CD1c-positive myeloid dendritic cell (primary cell): ENCODE data around the gene IDH3B.
"Not testable (repeated sequence)": the region's sequence is repeated elsewhere in the genome, so short reads cannot be mapped to it uniquely, and the experiment has no call there.

ENCODE experiments used
- DNase-seq: peaks from one replicate; pipeline ENCODE4 v3.0.0-alpha.2; 2016; ENCODE audit errors: extremely low spot score

IDH3B gene

GRCh38 chr20:2663887-2664719 is at the start of gene IDH3B:
Gene IDH3B, minus strand, starts transcription at chr20:2664216. Its CDS starts 28 bp downstream, at chr20:2664188.
- peak; percentile 97 for DNase-seq

DNA sequence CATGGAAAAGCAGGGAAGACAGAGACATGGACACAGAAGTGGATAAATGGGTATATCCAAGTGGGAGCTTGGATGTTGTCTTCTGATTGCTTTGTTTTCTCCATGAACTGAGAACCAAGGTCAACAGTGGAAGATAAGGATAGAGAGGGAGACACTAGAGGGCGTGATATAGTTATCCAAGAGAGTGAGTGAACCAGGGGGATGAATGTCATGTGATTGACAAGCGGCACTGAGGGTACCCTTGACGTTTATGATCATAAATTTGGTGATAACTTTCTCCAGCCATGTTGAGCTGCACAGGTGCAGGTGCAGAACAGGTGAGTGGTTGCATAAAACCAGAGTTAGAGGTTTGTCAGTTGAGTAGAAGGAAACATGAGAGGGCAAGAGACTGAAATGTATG is 49.3 kb upstream of the IDH3B start:
- DNase-seq = peak; percentile 32

GRCh38 chr20:2709205-2709981 is 45.4 kb upstream of the IDH3B start:
- DNase-seq = no peak

DNA sequence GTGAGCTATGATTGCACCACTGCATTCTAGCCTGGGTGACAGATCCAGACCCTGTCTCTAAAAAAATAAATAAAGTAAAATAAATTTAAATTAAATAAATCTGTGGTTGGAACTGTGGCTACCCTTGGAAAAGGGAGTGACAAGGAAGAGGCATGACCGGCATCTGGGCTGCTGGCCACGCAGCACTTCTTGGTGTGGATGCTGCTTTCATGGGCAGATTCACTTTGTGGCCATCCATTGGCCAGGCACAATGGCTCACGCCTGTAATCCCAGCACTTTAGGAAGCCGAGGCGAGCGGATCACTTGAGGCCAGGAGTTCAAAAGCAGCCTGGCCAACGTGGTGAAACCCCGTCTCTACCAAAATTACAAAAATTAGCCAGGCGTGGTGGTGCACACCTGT is 44.6 kb upstream of the IDH3B start:
- no peak for DNase-seq

GRCh38 chr20:2708073-2708415 is 44.0 kb upstream of the IDH3B start:
- no peak for DNase-seq

- no peak for DNase-seq
These were observed 43.5 kb upstream of the IDH3B start for GRCh38 chr20:2707353-2708072.

- DNase-seq = peak; percentile 1
These were observed 42.8 kb upstream of the IDH3B start for GRCh38 chr20:2706688-2707352.

- DNase-seq = no peak
These were observed 42.1 kb upstream of the IDH3B start for GRCh38 chr20:2705931-2706645.

GRCh38 chr20:2703716-2704475 is 39.9 kb upstream of the IDH3B start:
- DNase-seq = no peak

DNA sequence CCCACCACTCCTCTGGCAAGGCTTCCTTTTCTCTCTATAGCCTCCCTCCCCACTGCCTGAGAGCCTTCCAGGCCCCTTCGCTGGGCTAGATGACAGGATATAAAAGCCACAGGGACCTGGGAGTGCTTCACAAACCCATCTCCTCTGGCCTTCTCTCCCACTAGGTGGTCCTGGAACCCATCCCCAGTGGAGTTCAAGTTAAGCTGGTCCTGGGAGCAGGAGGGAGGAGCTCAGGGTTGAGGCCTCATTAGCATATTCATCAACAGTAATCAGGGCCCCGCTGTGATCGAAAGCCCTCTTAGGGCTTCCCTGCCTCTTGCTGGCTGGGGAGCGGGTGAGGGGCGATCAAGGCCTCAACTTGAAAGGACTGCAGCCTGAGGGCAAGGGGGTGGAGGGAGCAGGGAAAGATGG is 37.7 kb upstream of the IDH3B start:
- no peak for DNase-seq

DNA sequence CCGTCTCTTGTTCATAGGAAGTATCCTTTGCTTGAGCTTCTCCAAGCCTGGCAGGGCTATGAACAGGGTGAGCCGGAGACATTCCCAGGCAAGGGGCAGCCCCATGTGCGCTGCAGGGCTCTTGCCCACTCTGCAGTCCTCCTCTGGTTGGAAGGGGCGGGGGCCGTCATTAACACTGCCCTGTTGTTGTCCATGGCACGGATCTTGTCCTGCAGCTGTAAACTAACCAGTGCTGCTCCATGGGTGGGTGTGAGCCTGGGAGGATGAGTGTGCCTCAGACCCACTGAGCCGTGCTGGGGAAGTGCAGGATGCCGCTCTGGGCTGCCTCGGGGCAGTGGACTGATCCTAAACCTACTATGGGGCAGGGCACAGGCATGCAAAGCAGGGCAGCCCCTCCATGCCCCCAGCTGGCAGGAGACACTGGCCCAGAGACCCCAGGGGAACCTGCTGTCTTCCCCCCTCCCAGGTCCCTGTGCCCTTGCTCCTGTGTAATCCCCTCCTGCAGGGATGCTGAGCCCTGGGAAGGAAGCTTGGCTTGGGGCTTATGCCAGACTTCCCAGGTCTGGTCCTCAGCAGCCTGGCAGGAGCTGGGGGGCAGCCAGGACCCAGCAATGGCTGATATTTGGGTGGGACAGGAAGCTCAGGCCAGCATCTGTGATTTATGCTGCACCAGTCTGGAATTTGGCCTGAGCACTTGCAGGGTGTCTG is 37.1 kb upstream of the IDH3B start:
- DNase-seq = no peak

GRCh38 chr20:2699775-2700413 is 35.9 kb upstream of the IDH3B start:
- no peak for DNase-seq

GRCh38 chr20:2698912-2699311 is 34.9 kb upstream of the IDH3B start:
- DNase-seq = no peak

DNA sequence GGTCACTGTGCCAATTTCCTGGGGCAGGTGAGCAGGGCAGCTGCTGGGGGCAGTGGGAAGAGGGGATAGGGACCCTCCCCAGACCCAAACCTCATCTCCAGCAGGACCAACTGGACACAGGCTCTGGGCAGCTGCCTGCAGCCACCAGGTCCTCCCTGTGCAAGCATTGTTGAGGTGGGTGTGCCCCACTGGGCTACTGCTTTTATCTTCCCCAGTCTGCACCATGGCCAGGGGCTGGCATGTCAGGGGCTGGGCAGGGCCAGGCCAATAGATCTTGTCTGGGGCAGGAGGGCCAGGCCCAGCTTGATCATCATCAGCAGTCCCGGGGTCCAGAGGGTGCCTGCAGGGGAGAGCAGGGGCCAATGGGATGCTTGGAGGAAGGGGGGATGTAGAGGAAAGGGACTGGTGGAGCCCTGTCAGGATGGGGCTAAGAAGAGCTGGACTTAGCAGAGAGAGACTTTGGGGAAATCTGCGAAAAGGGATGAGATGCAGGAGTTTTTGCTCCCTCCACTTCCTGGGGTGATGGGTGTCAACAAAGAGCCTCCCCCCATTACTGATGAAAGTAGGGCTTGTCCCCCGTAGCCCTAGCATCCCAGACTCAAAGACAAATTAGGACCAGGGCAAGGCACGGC is 34.3 kb upstream of the IDH3B start:
- no peak for DNase-seq

GRCh38 chr20:2697768-2698167 is 33.8 kb upstream of the IDH3B start:
- no peak for DNase-seq

DNA sequence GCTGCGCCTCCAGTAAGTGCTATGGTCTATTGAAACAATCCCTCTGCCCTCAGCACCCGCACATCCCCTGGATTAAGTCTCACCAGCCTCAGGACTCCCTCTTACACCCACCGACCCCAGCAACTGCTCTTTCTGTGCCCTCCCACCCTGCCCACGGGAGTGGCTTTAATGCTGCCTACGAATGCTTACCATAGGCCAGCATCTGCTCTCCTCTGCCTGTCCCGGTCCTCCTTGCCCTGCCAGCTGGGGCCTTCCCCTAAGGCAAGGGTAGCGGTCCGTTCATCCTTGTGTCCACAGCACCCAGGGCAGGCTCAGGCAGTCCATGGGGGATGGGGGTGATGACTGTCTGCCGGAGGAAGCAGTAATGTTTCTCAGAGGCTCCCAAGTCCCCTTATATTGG is 32.6 kb upstream of the IDH3B start:
- DNase-seq = no peak

DNA sequence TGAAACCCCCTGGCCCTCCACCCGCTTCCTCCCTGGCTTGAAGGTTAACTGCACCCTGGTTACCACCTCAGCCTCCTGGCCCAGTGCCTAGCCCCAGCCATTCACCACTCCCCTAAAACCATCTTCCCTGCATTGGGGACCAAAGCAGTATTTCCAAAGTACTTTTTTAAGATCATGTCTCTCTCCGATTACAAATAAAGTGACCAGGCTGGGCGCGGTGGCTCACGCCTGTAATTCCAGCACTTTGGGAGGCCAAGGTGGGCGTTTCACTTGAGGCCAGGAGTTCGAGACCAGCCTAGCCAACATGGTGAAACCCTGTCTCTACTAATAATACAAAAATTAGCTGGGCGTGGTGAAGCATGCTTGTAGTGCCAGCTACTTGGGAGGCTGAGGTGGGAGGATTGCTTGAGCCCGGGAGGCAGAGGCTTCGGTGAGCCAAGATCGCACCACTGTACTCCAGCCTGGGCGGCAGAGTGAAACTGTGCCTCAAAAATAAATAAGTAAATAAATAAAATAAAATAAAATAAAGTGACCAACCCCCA is 32.0 kb upstream of the IDH3B start:
- DNase-seq = not testable (repeated sequence)

- no peak for DNase-seq
These were observed 31.4 kb upstream of the IDH3B start for GRCh38 chr20:2695206-2695983.
